Endothelial cell of umbilical vein (primary cell): Measurements from ENCODE around the gene PDE4B. TPM values are rescaled to one million over a fixed set of nuclear protein-coding genes. Genes with fewer than 3 reads are reported as not detected.
A peak's percentile ranks its signal among the peaks of the same experiment; 100 is the strongest.

Experiments
- BruUV-seq: library from RNA; stranded (reverse); fragments of 400-500 nt; replicated peaks from 2 replicates; lab custom pipeline; 2021; lab: Mats Ljungman, UMichigan
- CTCF ChIA-PET: fragments of 300-600, 350-600 bp; sonication (Branson Sonifier 250); formaldehyde crosslinking; loops from one replicate; lab custom pipeline; 2021; ENCODE audit warnings: antibody characterized with exemption, inconsistent platforms; lab: Charles Lee
- POLR2A ChIA-PET: fragments of 300-600, 350-600 bp; sonication (Branson Sonifier 250); formaldehyde crosslinking; loops from one replicate; lab custom pipeline; 2021; ENCODE audit warnings: antibody characterized with exemption, inconsistent platforms; lab: Charles Lee
- DNase-seq: peaks from one replicate; pipeline ENCODE4 v3.0.0-alpha.2; 2011; ENCODE audit warnings: low read depth, low spot score
- FAIRE-seq: peaks from 2 replicates; lab custom pipeline; 2011; peaks lifted over from hg19 to GRCh38; lab: Jason Lieb, UNC
- H2AFZ ChIP-seq: 2 replicates; pipeline ENCODE4 v1.6.0; 2012; ENCODE audit warnings: low read depth, low read length, control low read depth, inconsistent platforms
- H3K27ac ChIP-seq: 2 replicates; pipeline ENCODE4 v1.5.1; 2011; ENCODE audit warnings: low read depth, mild to moderate bottlenecking, control low read depth, low read length, moderate library complexity; ENCODE audit not compliant: insufficient read depth
- H3K27me3 ChIP-seq, 2 experiments: 2 replicates each; pipeline versions ENCODE4 v1.6.0 to v1.6.1; 2011; ENCODE audit warnings: low read length in 2 of 2, mixed read lengths in 1 of 2; ENCODE audit not compliant: control insufficient read depth in 2 of 2, insufficient read depth in 2 of 2
- H3K36me3 ChIP-seq, 2 experiments: 2 replicates in 1 of 2; 3 replicates in 1 of 2; pipeline ENCODE4 v1.5.1; 2011; ENCODE audit warnings: low read length in 2 of 2, mild to moderate bottlenecking in 1 of 2, moderate library complexity in 1 of 2; ENCODE audit not compliant: control insufficient read depth in 2 of 2, insufficient read depth in 2 of 2; ENCODE audit errors: extremely low read depth in 1 of 2
- H3K4me1 ChIP-seq: 3 replicates; pipeline ENCODE4 v1.5.1; 2011; ENCODE audit warnings: mild to moderate bottlenecking, low read length; ENCODE audit not compliant: control insufficient read depth, insufficient read depth; ENCODE audit errors: extremely low read depth
- H3K4me2 ChIP-seq: 2 replicates; pipeline ENCODE4 v1.6.1; 2011; ENCODE audit warnings: low read length, control low read depth, mixed read lengths; ENCODE audit not compliant: insufficient read depth
- H3K4me3 ChIP-seq, 3 experiments: fragments of 200-600 bp in 1 of 3; sonication (generic), shearing (Covaris generic) in 1 of 3; replicated peaks in 1 of 3; 2 replicates each; pipeline ENCODE4 v1.5.1; 2011 to 2016; ENCODE audit warnings: control low read depth in 3 of 3, low read length in 3 of 3, mild to moderate bottlenecking in 2 of 3, inconsistent platforms in 1 of 3, low read depth in 1 of 3, moderate library complexity in 1 of 3; ENCODE audit not compliant: insufficient read depth in 1 of 3
- H3K79me2 ChIP-seq: 2 replicates; pipeline ENCODE4 v1.6.0; 2012; ENCODE audit warnings: low read length, inconsistent platforms; ENCODE audit not compliant: control insufficient read depth, insufficient read depth
- H3K9ac ChIP-seq: replicated peaks from 2 replicates; pipeline ENCODE3; 2011; ENCODE audit warnings: low read length, control low read depth; ENCODE audit not compliant: insufficient read depth; ENCODE audit errors: extremely low read depth
- H3K9me1 ChIP-seq: replicated peaks from 3 replicates; pipeline ENCODE4 v1.6.0; 2011; ENCODE audit warnings: mild to moderate bottlenecking, low read length; ENCODE audit not compliant: control insufficient read depth, insufficient read depth; ENCODE audit errors: extremely low read depth
- H3K9me3 ChIP-seq: replicated peaks from 2 replicates; pipeline ENCODE4 v1.5.1; 2012; ENCODE audit warnings: low read length, inconsistent platforms; ENCODE audit not compliant: control insufficient read depth, insufficient read depth
- H4K20me1 ChIP-seq: replicated peaks from 2 replicates; pipeline ENCODE3; 2011; ENCODE audit warnings: mild to moderate bottlenecking, low read length; ENCODE audit not compliant: control insufficient read depth, insufficient read depth; ENCODE audit errors: extremely low read depth
- EZH2 ChIP-seq: IDR thresholded peaks from 2 replicates; pipeline ENCODE4 v1.6.1; 2012; ENCODE audit warnings: borderline replicate concordance, low read depth, mild to moderate bottlenecking, moderate library complexity, low read length, inconsistent platforms; ENCODE audit not compliant: severe bottlenecking
- FOS ChIP-seq: IDR thresholded peaks from 2 replicates; pipeline ENCODE4 v1.6.1; 2011; ENCODE audit warnings: mild to moderate bottlenecking, low read length, moderate library complexity, borderline replicate concordance; ENCODE audit not compliant: insufficient read depth
- GATA2 ChIP-seq: IDR thresholded peaks from 2 replicates; pipeline ENCODE4 v1.7.0; 2011; ENCODE audit warnings: low read depth, mild to moderate bottlenecking, moderate library complexity, mixed read lengths, low read length; ENCODE audit not compliant: insufficient read length, insufficient read depth
- JUN ChIP-seq: IDR thresholded peaks from 2 replicates; pipeline ENCODE4 v1.6.1; 2011; ENCODE audit warnings: borderline replicate concordance, low read depth; ENCODE audit not compliant: insufficient read length, insufficient read depth
- MYC ChIP-seq: IDR thresholded peaks from one replicate; pipeline ENCODE4 v1.6.1; 2011; ENCODE audit warnings: mild to moderate bottlenecking, low read depth, low read length
- POLR2A ChIP-seq: IDR thresholded peaks from 2 replicates; pipeline ENCODE4 v1.6.1; 2012; ENCODE audit warnings: low read depth, mild to moderate bottlenecking, control low read depth, low read length
- POLR2AphosphoS5 ChIP-seq: IDR thresholded peaks from 2 replicates; pipeline ENCODE4 v1.6.1; 2012; ENCODE audit warnings: low read depth, mild to moderate bottlenecking, control low read depth, low read length, moderate library complexity; ENCODE audit not compliant: insufficient read depth
- dilution Hi-C: fragments of 300-500 bp; cut with MboI; formaldehyde crosslinking; loops from one replicate; pipeline ENCODE4 v1.15.0; 2019; ENCODE audit warnings: low sequenced_read_pairs; ENCODE audit not compliant: extremely low pct_ligation_motif_present
- intact Hi-C: fragments of 100-400 bp; cut with micrococcal nuclease; formaldehyde crosslinking; loops from one replicate; pipeline ENCODE4 v1.10.0; 2022
- polyA plus RNA-seq, 4 experiments: library from polyadenylated mRNA; depleted of rRNA in 3 of 4; stranded (reverse) in 3 of 4; unstranded in 1 of 4; fragments of >200 nt; gene quantifications; 2 replicates each; pipeline versions ENCODE4 v1.2.1 to v1.2.3, GENCODE V29; 2011 to 2012; ENCODE audit warnings: missing spikeins in 1 of 4
- total RNA-seq: library from RNA; stranded (reverse); gene quantifications from 2 replicates; pipeline ENCODE4 v1.2.3, GENCODE V29; 2021
- TF ChIP-seq, protein P1 (sequence below): IDR thresholded peaks from 2 replicates; pipeline ENCODE4 v1.6.1; 2011; ENCODE audit not compliant: insufficient read depth, insufficient read length
- TF ChIP-seq, protein P2 (sequence below), 2 donors: IDR thresholded peaks; 1 replicate in 1 of 2; 2 replicates in 1 of 2; pipeline ENCODE4 v1.5.1; 2011; ENCODE audit warnings: low read length in 2 of 2, mild to moderate bottlenecking in 2 of 2, moderate library complexity in 2 of 2, control low read depth in 1 of 2, inconsistent platforms in 1 of 2, low read depth in 1 of 2; ENCODE audit not compliant: insufficient read depth in 1 of 2; ENCODE audit errors: extremely low read depth in 1 of 2

Gene PDE4B
- total and polyA plus RNA-seq, 2 donors (not counting 3 experiments of a cell fraction or from before 2014, with no cell fraction given), result 63.5 to 69.8 TPM

DNA sequence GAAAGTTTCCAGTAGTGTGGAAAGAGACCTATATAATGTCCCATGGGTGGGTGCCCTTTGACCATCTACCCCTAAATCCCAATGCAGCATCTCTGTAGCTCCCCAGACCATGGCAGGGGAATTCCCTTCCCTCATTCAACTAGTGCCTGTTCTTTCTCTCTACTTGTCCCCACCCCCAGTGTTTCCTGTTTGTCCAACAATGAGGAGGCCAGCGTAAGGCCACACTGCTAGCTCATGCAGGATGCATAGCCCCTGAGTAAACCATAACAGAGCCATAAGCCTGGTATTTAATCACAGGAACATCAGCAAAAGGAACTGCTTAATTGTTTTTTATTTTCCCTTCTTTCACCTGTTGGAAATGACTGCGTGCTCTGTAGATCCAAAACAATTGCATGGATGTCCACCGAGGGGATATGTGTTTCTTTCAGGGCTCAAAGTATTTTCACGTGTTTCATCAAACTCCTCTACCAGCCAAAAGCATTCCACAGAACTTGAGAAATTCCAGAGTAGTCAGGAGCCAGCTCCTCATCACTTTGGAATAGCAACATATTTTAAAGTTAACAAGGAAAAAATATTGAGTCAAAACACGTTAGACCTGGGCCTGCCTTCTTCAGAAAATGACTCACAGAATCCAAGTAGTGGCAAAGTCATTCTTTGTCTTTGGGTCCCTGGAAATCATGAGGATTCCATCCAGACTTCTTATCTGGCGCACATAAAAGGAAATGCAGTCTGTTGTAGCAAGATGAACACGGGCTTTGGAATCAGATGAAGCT, 578.7 kb downstream of the PDE4B start:
- H3K27me3 ChIP-seq, result no peaks in the 10 kb centered on the region
- ChIA-PET POLR2A (interaction anchor here (0.7 to 1.6 kb wide), 9 partner anchors 11 to 1454 kb away, joined by 3 to 6 read pairs (median 3); no protein-coding TSS in a partner anchor), CTCF (interaction anchor here (0.7 to 3.9 kb wide), 14 partner anchors 9 to 133 kb away, joined by 3 to 35 read pairs (median 4); no protein-coding TSS in a partner anchor)
- peak overlapping the region in 1 of 3 experiments; percentile 29 for H3K4me3 ChIP-seq
- no peaks in the 10 kb centered on the region for H3K9me3 ChIP-seq
- BruUV-seq, result no TSS peak
- H4K20me1 ChIP-seq, result no peaks in the 10 kb centered on the region
- H3K4me1 ChIP-seq, result peaks cover 60% of the 10 kb centered on the region
- TF ChIP-seq FOS (peak; percentile 38), POLR2A (no peak), POLR2AphosphoS5 (peak; percentile 86), EZH2 (no peak), MYC (peak; percentile 67), GATA2 (peak; percentile 92), JUN (peak; percentile 60)
- TF ChIP-seq, protein P1, sequence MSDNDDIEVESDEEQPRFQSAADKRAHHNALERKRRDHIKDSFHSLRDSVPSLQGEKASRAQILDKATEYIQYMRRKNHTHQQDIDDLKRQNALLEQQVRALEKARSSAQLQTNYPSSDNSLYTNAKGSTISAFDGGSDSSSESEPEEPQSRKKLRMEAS, result no peak
- TF ChIP-seq, protein P2, sequence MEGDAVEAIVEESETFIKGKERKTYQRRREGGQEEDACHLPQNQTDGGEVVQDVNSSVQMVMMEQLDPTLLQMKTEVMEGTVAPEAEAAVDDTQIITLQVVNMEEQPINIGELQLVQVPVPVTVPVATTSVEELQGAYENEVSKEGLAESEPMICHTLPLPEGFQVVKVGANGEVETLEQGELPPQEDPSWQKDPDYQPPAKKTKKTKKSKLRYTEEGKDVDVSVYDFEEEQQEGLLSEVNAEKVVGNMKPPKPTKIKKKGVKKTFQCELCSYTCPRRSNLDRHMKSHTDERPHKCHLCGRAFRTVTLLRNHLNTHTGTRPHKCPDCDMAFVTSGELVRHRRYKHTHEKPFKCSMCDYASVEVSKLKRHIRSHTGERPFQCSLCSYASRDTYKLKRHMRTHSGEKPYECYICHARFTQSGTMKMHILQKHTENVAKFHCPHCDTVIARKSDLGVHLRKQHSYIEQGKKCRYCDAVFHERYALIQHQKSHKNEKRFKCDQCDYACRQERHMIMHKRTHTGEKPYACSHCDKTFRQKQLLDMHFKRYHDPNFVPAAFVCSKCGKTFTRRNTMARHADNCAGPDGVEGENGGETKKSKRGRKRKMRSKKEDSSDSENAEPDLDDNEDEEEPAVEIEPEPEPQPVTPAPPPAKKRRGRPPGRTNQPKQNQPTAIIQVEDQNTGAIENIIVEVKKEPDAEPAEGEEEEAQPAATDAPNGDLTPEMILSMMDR (IDR thresholded peaks at IDR 0.05; ENCODE audit: extremely low read depth in 1 of 2, insufficient read depth in 1 of 2, low read depth in 1 of 2, low read length in 2 of 2), result no peak
- peak overlapping the region; percentile 82 for H3K9ac ChIP-seq
- dilution Hi-C loops, result no loop called here
- peak overlapping the region; percentile 80 for H3K4me2 ChIP-seq
- FAIRE-seq (peak; percentile 79), DNase-seq (peak; percentile 98)
- intact Hi-C loops, result loop anchor here (1.0 to 2.0 kb wide), 10 partner anchors 17 to 358 kb away; no protein-coding TSS in a partner anchor
- H3K9me1 ChIP-seq, result no peaks in the 10 kb centered on the region
- H3K27ac ChIP-seq, result peak overlapping the region; percentile 99
- peaks cover 16% of the 10 kb centered on the region for H3K79me2 ChIP-seq
- H3K36me3 ChIP-seq, result peaks cover 35 to 42% of the 10 kb centered on the region in 2 experiments
- H2AFZ ChIP-seq, result no peak overlapping the region
